Bone marrow (tissue), 2 donors: Measurements from ENCODE around the gene MED31.
"Not testable (repeated sequence)": the region's sequence is repeated elsewhere in the genome, so short reads cannot be mapped to it uniquely, and the experiment has no call there.

Source experiments
- DNase-seq, 2 donors: peaks; one replicate each; lab custom pipeline; 2025; lab: John Stamatoyannopoulos, UW

MED31 gene

GRCh38 chr17:6651354-6651918 lies at the start of gene MED31, which contains the start of gene C17orf100:
TSS of gene MED31 (minus strand) at chr17:6651605. CDS start at chr17:6651528, 77 bp downstream.
TSS of gene C17orf100 (plus strand) at chr17:6651762. CDS start at chr17:6651914, 152 bp downstream.
- peak; percentile 74 to 86 for DNase-seq

GRCh38 chr17:6700948-6701307 lies 49.5 kb upstream of the MED31 start:
- DNase-seq: no peak

- DNase-seq: no peak
Observed at GRCh38 chr17:6699997-6700947, 48.9 kb upstream of the MED31 start.

GRCh38 chr17:6698004-6698403 lies 46.6 kb upstream of the MED31 start:
- DNase-seq: no peak

GRCh38 chr17:6696906-6697305 lies 45.5 kb upstream of the MED31 start:
- DNase-seq: no peak

- no peak for DNase-seq
Observed at GRCh38 chr17:6695565-6695964, 44.2 kb upstream of the MED31 start.

- no peak for DNase-seq
Observed at GRCh38 chr17:6695051-6695450, 43.6 kb upstream of the MED31 start.

GRCh38 chr17:6691958-6692357 lies 40.6 kb upstream of the MED31 start:
- not testable (repeated sequence) for DNase-seq

GRCh38 chr17:6691546-6691945 lies 40.1 kb upstream of the MED31 start:
- DNase-seq: no peak

GRCh38 chr17:6690641-6691040 lies 39.2 kb upstream of the MED31 start:
- DNase-seq: no peak

- DNase-seq: no peak
Observed at GRCh38 chr17:6688944-6689343, 37.5 kb upstream of the MED31 start.

- DNase-seq: no peak
Observed at GRCh38 chr17:6686026-6686425, 34.6 kb upstream of the MED31 start.

GRCh38 chr17:6684881-6685767 lies 33.7 kb upstream of the MED31 start:
- DNase-seq: no peak

- no peak for DNase-seq
Observed at GRCh38 chr17:6684460-6684783, 33.0 kb upstream of the MED31 start.

GRCh38 chr17:6683730-6684459 lies 32.5 kb upstream of the MED31 start:
- no peak for DNase-seq

GRCh38 chr17:6683081-6683684 lies 31.8 kb upstream of the MED31 start:
- DNase-seq: no peak

GRCh38 chr17:6682339-6682738 lies 30.9 kb upstream of the MED31 start:
- DNase-seq: no peak

GRCh38 chr17:6681671-6682070 lies 30.3 kb upstream of the MED31 start:
- DNase-seq: no peak

- DNase-seq: no peak
Observed at GRCh38 chr17:6681176-6681575, 29.8 kb upstream of the MED31 start.

GRCh38 chr17:6679241-6679640 lies 27.8 kb upstream of the MED31 start:
- DNase-seq: no peak

- no peak for DNase-seq
Observed at GRCh38 chr17:6677946-6678345, 26.5 kb upstream of the MED31 start.
